Activated CD8-positive, alpha-beta memory T cell treated with anti-CD3 and anti-CD28 coated beads, Interleukin-2, amount 50 U/mL, for 24 hours (primary cell): Measurements from ENCODE around the gene FPGS.

Experiments used
- DNase-seq: peaks from one replicate; pipeline ENCODE4 v3.0.0-alpha.2; 2020; ENCODE audit errors: extremely low read depth

Gene FPGS

GRCh38 chr9:127860260-127860659 is 57.6 kb downstream of the FPGS start:
- no peak for DNase-seq

GRCh38 chr9:127860779-127861178 is 58.1 kb downstream of the FPGS start:
- no peak for DNase-seq

- DNase-seq, result no peak
Measured at GRCh38 chr9:127862075-127863011, 59.7 kb downstream of the FPGS start.

GRCh38 chr9:127863191-127863621 is 60.5 kb downstream of the FPGS start:
- DNase-seq, result no peak
